Stimulated activated CD4-positive, alpha-beta T cell treated with anti-CD3 and anti-CD28 coated beads, TNF-alpha, amount 100 ng/mL, for 48 hours (primary cell): ENCODE data around the gene PHOX2B.
"Not testable (repeated sequence)": the region's sequence is repeated elsewhere in the genome, so short reads cannot be mapped to it uniquely, and the experiment has no call there.

ENCODE experiments used
- DNase-seq, 3 donors: peaks; one replicate each; pipeline ENCODE4 v3.0.0-alpha.2; 2020; ENCODE audit warnings: low read depth in 3 of 3

The PHOX2B gene

DNA sequence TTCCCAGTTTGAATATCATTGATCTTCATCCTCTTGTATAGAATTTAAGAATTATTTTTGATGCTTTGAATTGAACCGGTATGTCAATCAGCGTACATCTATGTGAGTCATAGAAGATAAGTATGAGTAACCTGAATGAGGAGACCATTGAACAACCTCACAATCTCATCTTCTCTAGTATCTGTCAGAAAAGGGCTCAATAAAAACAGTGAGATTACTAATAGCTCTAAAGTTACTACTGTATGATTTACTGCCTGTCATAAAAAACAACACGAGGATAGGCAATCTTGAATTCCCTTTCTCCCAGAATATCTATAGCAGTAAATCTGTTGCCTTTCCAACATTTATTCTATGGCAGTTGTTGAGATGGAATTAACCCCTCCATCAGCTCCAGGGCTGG, 36.1 kb downstream of the PHOX2B start:
- no peak for DNase-seq

- not testable (repeated sequence) for DNase-seq
Measured at GRCh38 chr4:41711654-41712053, 36.9 kb downstream of the PHOX2B start.

GRCh38 chr4:41709844-41710481, 38.6 kb downstream of the PHOX2B start:
- no peak for DNase-seq

- DNase-seq: no peak
Measured at GRCh38 chr4:41703785-41704184, 44.7 kb downstream of the PHOX2B start.

DNA sequence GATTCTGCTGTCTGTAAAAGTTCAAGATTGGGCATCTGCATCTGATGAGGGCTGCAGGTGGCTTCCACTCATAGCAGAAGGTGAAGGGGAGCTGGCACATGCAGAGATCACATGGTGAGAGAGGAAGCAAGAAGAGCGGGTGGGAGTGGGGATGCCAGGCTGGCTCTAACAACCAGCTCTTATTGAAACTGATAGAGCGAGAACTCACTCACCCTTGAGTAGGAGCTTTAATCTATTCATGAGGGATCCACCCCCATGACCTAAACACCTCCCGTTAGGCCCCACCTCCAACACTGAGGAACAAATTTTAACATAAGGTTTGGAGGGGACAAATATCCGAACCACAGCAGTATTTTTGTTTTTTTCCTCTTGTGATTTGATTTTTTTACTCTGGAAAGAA, 45.8 kb downstream of the PHOX2B start:
- DNase-seq: no peak

DNA sequence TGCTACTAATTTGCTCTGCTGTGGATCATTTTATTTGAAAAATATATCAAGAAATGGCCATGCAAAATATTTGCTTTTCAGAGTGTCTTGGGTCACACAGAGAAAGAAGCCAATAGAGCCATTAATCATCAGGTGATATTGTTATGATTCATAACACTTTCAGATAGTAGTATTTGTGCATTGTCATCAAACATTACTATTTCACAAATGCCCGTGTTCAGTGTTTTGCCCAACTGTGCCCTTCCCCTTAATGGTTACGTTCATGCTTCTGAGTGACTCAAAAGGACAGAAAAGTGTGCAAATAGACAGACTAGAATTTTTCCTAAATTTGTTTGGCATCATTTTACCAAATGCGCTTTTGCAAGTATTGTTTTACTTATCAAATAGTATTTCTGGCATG, 46.5 kb downstream of the PHOX2B start:
- DNase-seq: no peak

GRCh38 chr4:41696763-41697162, 51.8 kb downstream of the PHOX2B start:
- DNase-seq: no peak

DNA sequence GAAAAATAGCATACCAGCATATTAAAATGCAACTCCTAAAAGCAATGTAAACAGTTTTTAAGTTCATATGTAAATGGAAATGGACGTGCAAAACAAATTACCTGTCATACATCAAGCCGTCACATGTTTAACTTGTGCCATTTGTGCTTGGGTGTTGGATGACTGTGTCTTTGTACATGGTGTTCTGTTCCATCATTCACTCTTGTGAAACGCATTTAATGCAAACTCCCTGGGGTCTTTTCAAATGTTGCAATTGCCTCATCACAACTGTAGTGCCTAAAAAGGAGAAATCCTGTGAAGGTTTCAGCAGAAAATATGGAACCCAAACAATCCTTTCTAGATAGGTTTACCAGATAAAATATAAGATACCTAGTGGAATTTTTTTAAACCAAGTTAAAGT, 52.4 kb downstream of the PHOX2B start:
- DNase-seq: no peak
